HepG2 (cell line): ENCODE data around the gene NTMT1. TPM values are rescaled to one million over a fixed set of nuclear protein-coding genes. Genes with fewer than 3 reads are reported as not detected.

Source experiments
- AKAP8 ChIP-seq: sonication (generic); formaldehyde crosslinking; IDR thresholded peaks from 2 replicates; pipeline ENCODE4 v1.5.1; 2020; ENCODE audit warnings: mild to moderate bottlenecking, missing genetic modification reagents
- FIP1L1 ChIP-seq: fragments of 200-400 bp; formaldehyde crosslinking; IDR thresholded peaks from 2 replicates; pipeline ENCODE4 v1.6.1; 2018; ENCODE audit warnings: low read depth, mild to moderate bottlenecking, low read length, moderate library complexity, borderline replicate concordance; ENCODE audit not compliant: insufficient read depth
- FOXP4 ChIP-seq: sonication (generic); formaldehyde crosslinking; IDR thresholded peaks from 2 replicates; pipeline ENCODE4 v1.4.0; 2020; ENCODE audit warnings: missing genetic modification reagents
- GLMP ChIP-seq: sonication (generic); formaldehyde crosslinking; IDR thresholded peaks from 2 replicates; pipeline ENCODE4 v1.9.0; 2021; ENCODE audit warnings: missing genetic modification reagents, mild to moderate bottlenecking, borderline replicate concordance
- IRX3 ChIP-seq: sonication (generic); formaldehyde crosslinking; IDR thresholded peaks from 2 replicates; pipeline ENCODE4 v1.8.1; 2023; ENCODE audit warnings: mild to moderate bottlenecking, low read depth, missing genetic modification reagents, borderline replicate concordance
- KDM5A ChIP-seq: fragments of 200-600 bp; sonication (generic); IDR thresholded peaks from 2 replicates; pipeline ENCODE4 v1.7.0; 2018; ENCODE audit warnings: antibody characterized with exemption, mild to moderate bottlenecking, low read length, borderline replicate concordance
- MAFK ChIP-seq, 2 experiments: IDR thresholded peaks in 1 of 2; conservative IDR thresholded peaks in 1 of 2; 2 replicates each; pipeline ENCODE4 v1.6.1; 2011; ENCODE audit warnings: improper control_type of control experiment in 2 of 2, low read length in 2 of 2
- MTA1 ChIP-seq: sonication (generic); formaldehyde crosslinking; IDR thresholded peaks from 2 replicates; pipeline ENCODE4 v1.4.0; 2020; ENCODE audit warnings: missing genetic modification reagents, mild to moderate bottlenecking, borderline replicate concordance
- NBN ChIP-seq: fragments of 450-650 bp; conservative IDR thresholded peaks from 2 replicates; pipeline ENCODE4 v1.6.1; 2017
- PRDM10 ChIP-seq: sonication (generic); formaldehyde crosslinking; IDR thresholded peaks from 2 replicates; pipeline ENCODE4 v1.4.0; 2020; ENCODE audit warnings: low read depth, missing genetic modification reagents
- SIN3B ChIP-seq: fragments of 150-350 bp; IDR thresholded peaks from 2 replicates; pipeline ENCODE4 v1.6.1; 2014; ENCODE audit warnings: low read length
- SRSF9 ChIP-seq: fragments of 200-400 bp; formaldehyde crosslinking; IDR thresholded peaks from 2 replicates; pipeline ENCODE4 v1.6.1; 2018; ENCODE audit warnings: borderline replicate concordance, mild to moderate bottlenecking, low read depth, low read length; ENCODE audit not compliant: insufficient read depth, poor library complexity, severe bottlenecking
- TBX2 ChIP-seq: sonication (generic); formaldehyde crosslinking; IDR thresholded peaks from 2 replicates; pipeline ENCODE4 v1.5.0; 2020; ENCODE audit warnings: missing genetic modification reagents, mild to moderate bottlenecking, borderline replicate concordance
- TEAD3 ChIP-seq: optimal IDR thresholded peaks from 2 replicates; pipeline ENCODE3; 2016; ENCODE audit warnings: borderline replicate concordance
- ZMAT5 ChIP-seq: sonication (generic); formaldehyde crosslinking; IDR thresholded peaks from 2 replicates; pipeline ENCODE4 v1.5.0; 2020; ENCODE audit warnings: mild to moderate bottlenecking, low read depth, missing genetic modification reagents, borderline replicate concordance
- ZNF124 ChIP-seq: sonication (generic); formaldehyde crosslinking; IDR thresholded peaks from 2 replicates; pipeline ENCODE4 v1.4.0; 2020; ENCODE audit warnings: missing genetic modification reagents
- ZNF34 ChIP-seq: sonication (generic); formaldehyde crosslinking; IDR thresholded peaks from 2 replicates; pipeline ENCODE4 v1.4.0; 2020; ENCODE audit warnings: mild to moderate bottlenecking, missing genetic modification reagents, borderline replicate concordance
- ZNF674 ChIP-seq: sonication (generic); formaldehyde crosslinking; IDR thresholded peaks from 2 replicates; pipeline ENCODE4 v1.5.0; 2020; ENCODE audit warnings: low read depth, mild to moderate bottlenecking, missing genetic modification reagents
- ZNF740 ChIP-seq: sonication (generic); formaldehyde crosslinking; IDR thresholded peaks from 2 replicates; pipeline ENCODE4 v1.4.0; 2020; ENCODE audit warnings: missing genetic modification reagents
- ZNF816 ChIP-seq: sonication (generic); formaldehyde crosslinking; IDR thresholded peaks from 2 replicates; pipeline ENCODE4 v1.8.0; 2022; ENCODE audit warnings: missing genetic modification reagents, mild to moderate bottlenecking, borderline replicate concordance
- ZNF841 ChIP-seq: sonication (generic); formaldehyde crosslinking; IDR thresholded peaks from 2 replicates; pipeline ENCODE4 v1.8.1; 2023; ENCODE audit warnings: missing genetic modification reagents, borderline replicate concordance
- polyA plus RNA-seq, 8 experiments: library from polyadenylated mRNA; depleted of rRNA in 3 of 8; stranded (reverse) in 7 of 8; unstranded in 1 of 8; fragments of >200 nt; fragmentation: Illumina TruSeq in 4 of 8; extraction: Trizol in 4 of 8; gene quantifications; 2 replicates each; pipeline versions ENCODE4 v1.2.1 to v1.2.3, GENCODE V29; 2011 to 2016; ENCODE audit warnings: low read depth in 4 of 8, missing spikeins in 1 of 8, mixed read lengths in 1 of 8; ENCODE audit not compliant: insufficient read depth in 1 of 8
- total RNA-seq, 5 experiments: library from RNA; depleted of rRNA; stranded (reverse); fragments of >200 nt; fragmentation: Illumina TruSeq; extraction: Trizol; gene quantifications; 2 replicates each; pipeline ENCODE4 v1.2.3, GENCODE V29; 2016; ENCODE audit warnings: low read depth in 1 of 5

Gene NTMT1
- total and polyA plus RNA-seq, 2 of the 13 experiments (the other 11 are each of a cell fraction or from before 2014, with no cell fraction given) = 49.1 to 53.8 TPM

DNA sequence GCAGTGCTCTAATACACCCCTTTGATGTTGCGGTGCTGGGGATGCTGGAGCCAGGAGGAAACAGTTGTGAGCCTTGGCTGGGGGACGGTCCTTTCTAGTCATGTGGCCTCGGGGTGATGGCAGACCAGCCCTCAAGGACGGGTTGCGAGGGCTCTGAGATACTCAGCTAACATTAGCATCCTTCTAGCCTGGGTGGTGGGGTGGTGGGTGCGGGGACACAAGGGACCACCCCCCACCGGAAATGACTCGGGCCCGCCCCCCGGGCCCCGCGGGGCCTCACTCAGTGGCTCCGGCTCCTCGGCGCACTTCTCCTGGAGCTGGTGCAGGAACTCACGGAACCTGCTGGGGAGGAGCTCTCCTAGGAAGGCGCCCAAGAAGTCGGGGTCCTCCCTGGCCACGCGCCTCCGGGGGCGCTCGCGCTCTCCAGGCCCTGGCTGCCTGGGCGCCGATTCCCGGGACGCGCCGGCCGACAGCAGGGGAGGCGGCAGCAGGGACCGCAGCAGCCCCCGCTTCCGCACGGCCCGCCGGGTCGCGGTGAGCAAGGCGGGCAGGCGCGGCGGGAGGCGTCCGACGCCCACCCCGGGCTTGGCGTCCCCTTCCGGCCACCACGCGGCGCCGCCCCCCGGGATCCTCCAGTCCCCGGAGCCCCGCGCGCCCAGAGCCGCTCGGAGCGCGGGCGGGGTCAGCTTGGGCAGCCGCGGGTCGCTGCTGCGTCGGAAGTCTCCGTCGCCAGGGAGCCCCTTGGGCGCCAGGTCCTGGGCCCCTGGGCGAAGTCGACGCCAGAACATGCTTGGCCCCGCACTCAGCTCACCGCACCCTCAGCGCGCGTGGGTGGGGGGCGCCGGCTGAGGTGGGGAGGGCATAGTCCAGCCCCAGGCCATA is 5.9 kb upstream of the NTMT1 start (continued):
- TF ChIP-seq PRDM10 (no peak), SIN3B (no peak), ZMAT5 (CRISPR knock-in tag) (no peak), ZNF674 (no peak), ZNF816 (CRISPR knock-in tag) (no peak), SRSF9 (no peak), ZNF740 (CRISPR knock-in tag) (no peak), FOXP4 (CRISPR knock-in tag) (no peak), MAFK (conservative IDR thresholded peaks at IDR 0.05 in 1 of 2, IDR thresholded peaks at IDR 0.05 in 1 of 2; ENCODE audit: low read length in 2 of 2) (no peak), TBX2 (CRISPR knock-in tag) (peak; percentile 46; the same call in 1 of the 2 replicates), ZNF841 (CRISPR knock-in tag) (no peak), MTA1 (CRISPR knock-in tag) (no peak), KDM5A (no peak), NBN (no peak), FIP1L1 (no peak), ZNF34 (0 out of 2 replicates have a peak, but pooled peaks have one; percentile 59), IRX3 (CRISPR knock-in tag) (no peak), TEAD3 (CRISPR knock-in tag) (no peak), AKAP8 (CRISPR knock-in tag) (peak; percentile 98), ZNF124 (CRISPR knock-in tag) (no peak), GLMP (no peak)
